Caco-2 (cell line): ENCODE data around the gene SCFD2. TPM values are rescaled to one million over a fixed set of nuclear protein-coding genes. Genes with fewer than 3 reads are reported as not detected.

Experiments used
- BruUV-seq: library from RNA; stranded (reverse); fragments of 400-500 nt; replicated peaks from 2 replicates; lab custom pipeline; 2021; lab: Mats Ljungman, UMichigan
- CTCF ChIA-PET: fragments of 300-600 bp; sonication (Branson Sonifier 250); formaldehyde crosslinking; loops from one replicate; lab custom pipeline; 2022; ENCODE audit warnings: antibody characterized with exemption; lab: Charles Lee
- POLR2A ChIA-PET: fragments of 300-600 bp; sonication (Branson Sonifier 250); formaldehyde crosslinking; loops from one replicate; lab custom pipeline; 2022; ENCODE audit warnings: antibody characterized with exemption; lab: Charles Lee
- DNase-seq, 2 experiments: peaks; one replicate each; pipeline versions ENCODE4 v3.0.0 to v3.0.0-alpha.2; 2020 to 2022
- H3K27me3 ChIP-seq: replicated peaks from 2 replicates; pipeline ENCODE4 v1.6.0; 2011; ENCODE audit warnings: low read length; ENCODE audit not compliant: control insufficient read depth, insufficient read depth
- H3K36me3 ChIP-seq: 2 replicates; pipeline ENCODE4 v1.5.1; 2011; ENCODE audit warnings: low read length; ENCODE audit not compliant: control insufficient read depth, insufficient read depth
- H3K4me1 ChIP-seq: fragments of 250-450 bp; sonication (Bioruptor Pico); 2 replicates; pipeline ENCODE4 v1.5.1; 2020; ENCODE audit warnings: mild to moderate bottlenecking
- H3K4me3 ChIP-seq: 2 replicates; pipeline ENCODE4 v1.5.1; 2011; ENCODE audit warnings: low read depth, mild to moderate bottlenecking, control low read depth, low read length
- H3K9me3 ChIP-seq: fragments of 250-450 bp; sonication (Bioruptor Pico); 2 replicates; pipeline ENCODE4 v1.5.1; 2020; ENCODE audit warnings: mild to moderate bottlenecking, moderate library complexity
- H3K27ac Mint-ChIP-seq: one replicate; pipeline ENCODE4 v1.8.0; 2022; ENCODE audit warnings: mixed read lengths; ENCODE audit not compliant: unreplicated experiment
- H3K27me3 Mint-ChIP-seq: one replicate; pipeline ENCODE4 v1.8.0; 2022; ENCODE audit warnings: mixed read lengths; ENCODE audit not compliant: insufficient read depth, unreplicated experiment
- H3K36me3 Mint-ChIP-seq: one replicate; pipeline ENCODE4 v1.8.0; 2022; ENCODE audit warnings: mild to moderate bottlenecking, mixed read lengths; ENCODE audit not compliant: insufficient read depth, unreplicated experiment
- H3K4me1 Mint-ChIP-seq: one replicate; pipeline ENCODE4 v1.8.0; 2022; ENCODE audit warnings: low read depth, mixed read lengths; ENCODE audit not compliant: unreplicated experiment
- H3K4me3 Mint-ChIP-seq: one replicate; pipeline ENCODE4 v1.8.0; 2022; ENCODE audit warnings: mild to moderate bottlenecking, moderate library complexity, mixed read lengths; ENCODE audit not compliant: unreplicated experiment
- H3K9me3 Mint-ChIP-seq: one replicate; pipeline ENCODE4 v1.8.0; 2022; ENCODE audit warnings: mixed read lengths; ENCODE audit not compliant: unreplicated experiment
- CTCF ChIP-seq, 2 experiments: fragments of 200-600 bp in 1 of 2; IDR thresholded peaks; 1 replicate in 1 of 2; 2 replicates in 1 of 2; pipeline versions ENCODE4 v1.5.1 to v1.8.0; 2011 to 2022; ENCODE audit warnings: antibody characterized with exemption in 1 of 2, control low read depth in 1 of 2, inconsistent platforms in 1 of 2, low read depth in 1 of 2, low read length in 1 of 2, mild to moderate bottlenecking in 1 of 2, moderate library complexity in 1 of 2; ENCODE audit not compliant: insufficient read depth in 1 of 2, severe bottlenecking in 1 of 2, unreplicated experiment in 1 of 2
- intact Hi-C: fragments of 100-400 bp; cut with micrococcal nuclease; formaldehyde crosslinking; loops from one replicate; pipeline ENCODE4 v1.10.0; 2022; ENCODE audit not compliant: unreplicated experiment
- total RNA-seq: library from RNA; stranded (reverse); gene quantifications from 2 replicates; pipeline ENCODE4 v1.2.3, GENCODE V29; 2022

SCFD2 gene
- total RNA-seq, 1 experiment from 2014 or later = 12.2 TPM

- DNase-seq = no peak
- no peak overlapping the region for H3K4me3 ChIP-seq
- CTCF ChIA-PET = no interaction called here
- H3K4me1 Mint-ChIP-seq = no peaks in the 10 kb centered on the region
- BruUV-seq = no TSS peak
- H3K27ac Mint-ChIP-seq = no peak overlapping the region
- H3K36me3 Mint-ChIP-seq = peaks cover 3% of the 10 kb centered on the region
- TF ChIP-seq CTCF (IDR thresholded peaks at IDR 0.05; ENCODE audit: insufficient read depth in 1 of 2, low read depth in 1 of 2, low read length in 1 of 2, severe bottlenecking in 1 of 2, unreplicated experiment in 1 of 2) = no peak
- no peak overlapping the region for H3K4me3 Mint-ChIP-seq
- intact Hi-C loops = no loop called here
- POLR2A ChIA-PET = no interaction called here
- H3K4me1 ChIP-seq = no peaks in the 10 kb centered on the region
- no peaks in the 10 kb centered on the region for H3K36me3 ChIP-seq
- peaks cover 3% of the 10 kb centered on the region; the same call in 1 of the 2 replicates for H3K9me3 ChIP-seq
- H3K27me3 ChIP-seq = no peaks in the 10 kb centered on the region
- H3K27me3 Mint-ChIP-seq = no peaks in the 10 kb centered on the region
- peaks cover 13% of the 10 kb centered on the region for H3K9me3 Mint-ChIP-seq
Measured at GRCh38 chr4:53355930-53356521, 9.8 kb downstream of the SCFD2 start.

GRCh38 chr4:53354012-53354722 is 11.7 kb downstream of the SCFD2 start:
- no peak for TF ChIP-seq CTCF (IDR thresholded peaks at IDR 0.05; ENCODE audit: insufficient read depth in 1 of 2, low read depth in 1 of 2, low read length in 1 of 2, severe bottlenecking in 1 of 2, unreplicated experiment in 1 of 2)
- Mint-ChIP-seq H3K27me3 (no peaks in the 10 kb centered on the region), H3K9me3 (peaks cover 13% of the 10 kb centered on the region), H3K36me3 (peaks cover 5% of the 10 kb centered on the region), H3K4me3 (no peak overlapping the region), H3K27ac (no peak overlapping the region), H3K4me1 (no peaks in the 10 kb centered on the region)
- no peaks in the 10 kb centered on the region for H3K4me1 ChIP-seq
- peaks cover 3% of the 10 kb centered on the region; the same call in 1 of the 2 replicates for H3K9me3 ChIP-seq
- H3K36me3 ChIP-seq = no peaks in the 10 kb centered on the region
- no peak for DNase-seq
- POLR2A ChIA-PET = no interaction called here
- CTCF ChIA-PET = no interaction called here
- intact Hi-C loops = no loop called here
- H3K27me3 ChIP-seq = no peaks in the 10 kb centered on the region
- no TSS peak for BruUV-seq
- H3K4me3 ChIP-seq = no peak overlapping the region

- Mint-ChIP-seq H3K4me3 (no peak overlapping the region), H3K4me1 (no peaks in the 10 kb centered on the region), H3K27me3 (no peaks in the 10 kb centered on the region), H3K36me3 (peaks cover 10% of the 10 kb centered on the region), H3K27ac (no peak overlapping the region), H3K9me3 (no peaks in the 10 kb centered on the region)
- Histone ChIP-seq H3K27me3 (no peaks in the 10 kb centered on the region), H3K36me3 (no peaks in the 10 kb centered on the region), H3K4me3 (no peak overlapping the region), H3K4me1 (no peaks in the 10 kb centered on the region), H3K9me3 (no peaks in the 10 kb centered on the region)
- intact Hi-C loops = no loop called here
- DNase-seq = no peak
- no peak for TF ChIP-seq CTCF (IDR thresholded peaks at IDR 0.05; ENCODE audit: insufficient read depth in 1 of 2, low read depth in 1 of 2, low read length in 1 of 2, severe bottlenecking in 1 of 2, unreplicated experiment in 1 of 2)
- no TSS peak for BruUV-seq
- ChIA-PET CTCF (no interaction called here), POLR2A (no interaction called here)
Measured at GRCh38 chr4:53349091-53349491, 16.8 kb downstream of the SCFD2 start.
